ENCODE measurements around the gene GMIP.

GRCh38 chr19:19637186-19637522 is 6.3 kb downstream of the GMIP start:
- TF ChIP-seq ZNF274 (IDR thresholded peaks at IDR 0.05; ENCODE audit: low read depth, low read length) (no peak), YY1 (IDR thresholded peaks at IDR 0.05; ENCODE audit: insufficient read depth, insufficient read length) (no peak), SUZ12 (IDR thresholded peaks at IDR 0.05; ENCODE audit: extremely low read depth, insufficient read depth, insufficient read length) (no peak)

Measured in NT2/D1 (cell line).